GM20431 (cell line): ENCODE data around the gene SERTM1.

Experiments used
- in situ Hi-C: fragments of 300-500 bp; cut with MseI, MboI; formaldehyde crosslinking; loops from one replicate; pipeline ENCODE4 v1.15.0; 2020; ENCODE audit warnings: low sequenced_read_pairs; ENCODE audit not compliant: unreplicated experiment

The SERTM1 gene

GRCh38 chr13:36709136-36709890, 35.5 kb downstream of the SERTM1 start:
- in situ Hi-C loops = no loop called here

DNA sequence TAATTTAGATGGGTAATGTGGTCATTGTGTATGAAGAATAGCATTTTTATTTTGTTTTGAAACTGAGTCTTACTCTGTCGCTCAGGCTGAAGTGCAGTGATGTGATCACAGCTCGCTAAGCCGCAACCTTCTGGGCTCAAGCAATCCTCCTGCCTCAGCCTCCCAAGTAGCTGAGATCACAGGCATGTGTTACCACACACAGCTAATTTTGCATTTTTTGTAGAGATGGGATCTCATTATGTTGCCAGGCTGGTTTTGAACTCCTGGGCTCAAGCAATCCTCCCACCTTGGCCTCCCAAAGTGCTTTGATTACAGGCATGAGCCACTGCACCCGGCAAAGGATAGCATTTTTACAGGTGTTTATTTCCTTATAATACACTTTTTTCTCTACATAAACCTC, 36.6 kb downstream of the SERTM1 start:
- in situ Hi-C loops = no loop called here

DNA sequence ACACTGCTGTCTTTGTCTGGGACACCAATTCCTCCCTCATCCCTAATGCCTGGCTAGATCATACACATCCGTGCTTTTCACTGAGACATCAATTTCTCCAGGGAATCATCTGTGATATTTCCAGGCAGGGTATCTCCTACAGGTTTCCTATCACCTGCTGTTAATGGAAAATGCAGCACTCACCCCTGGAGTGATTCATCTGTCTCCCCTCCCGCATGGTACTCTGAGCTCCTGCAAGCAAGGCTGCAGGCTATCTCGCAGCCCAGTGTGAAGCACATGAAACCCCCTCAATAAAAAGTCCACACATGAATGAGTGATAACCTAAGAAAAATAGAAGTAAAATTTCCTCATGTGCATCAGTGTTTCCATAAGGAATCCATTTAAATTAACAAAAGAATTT, 38.5 kb downstream of the SERTM1 start:
- in situ Hi-C loops = no loop called here

DNA sequence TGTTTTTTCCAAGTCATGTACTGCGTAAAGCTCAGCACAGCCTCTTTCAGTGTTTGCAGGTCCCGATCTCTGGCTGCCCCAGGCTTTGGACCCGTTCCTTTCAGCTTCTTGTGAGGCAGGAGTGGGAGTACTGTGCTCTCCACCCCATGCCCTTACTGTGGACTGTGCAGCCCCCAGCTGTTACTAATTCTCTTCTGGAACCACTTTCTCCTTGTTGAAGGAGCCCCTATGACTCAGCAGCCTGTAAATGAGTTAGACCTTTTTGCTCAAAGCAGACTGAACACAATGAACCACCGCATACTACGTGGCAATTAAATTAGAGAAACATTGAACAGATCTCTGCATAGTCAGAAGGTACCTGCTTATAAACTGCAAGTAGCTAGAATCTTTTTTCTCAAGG, 39.0 kb downstream of the SERTM1 start:
- in situ Hi-C loops = no loop called here

GRCh38 chr13:36713887-36714286, 40.1 kb downstream of the SERTM1 start:
- in situ Hi-C loops = no loop called here

GRCh38 chr13:36715841-36716240, 42.0 kb downstream of the SERTM1 start:
- in situ Hi-C loops = no loop called here

DNA sequence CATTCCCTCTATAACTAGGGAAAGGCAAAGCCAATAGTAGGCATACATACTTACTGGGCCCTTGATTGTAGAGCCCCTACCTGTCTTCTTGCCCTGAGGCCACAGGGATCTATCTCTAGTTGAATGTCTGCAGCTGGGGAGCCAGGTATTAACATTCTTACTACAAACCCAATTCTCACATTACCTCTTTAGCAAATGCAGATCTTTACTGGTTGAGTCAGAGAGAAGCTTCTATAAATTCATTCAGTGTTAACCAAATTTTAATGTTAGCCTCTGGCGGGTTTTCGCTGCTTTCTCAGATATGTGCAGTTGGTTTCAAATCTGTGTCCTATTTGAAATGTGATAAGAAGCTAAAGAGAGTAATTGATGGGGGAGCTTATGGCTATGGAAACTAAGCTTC, 43.2 kb downstream of the SERTM1 start:
- in situ Hi-C loops = no loop called here

DNA sequence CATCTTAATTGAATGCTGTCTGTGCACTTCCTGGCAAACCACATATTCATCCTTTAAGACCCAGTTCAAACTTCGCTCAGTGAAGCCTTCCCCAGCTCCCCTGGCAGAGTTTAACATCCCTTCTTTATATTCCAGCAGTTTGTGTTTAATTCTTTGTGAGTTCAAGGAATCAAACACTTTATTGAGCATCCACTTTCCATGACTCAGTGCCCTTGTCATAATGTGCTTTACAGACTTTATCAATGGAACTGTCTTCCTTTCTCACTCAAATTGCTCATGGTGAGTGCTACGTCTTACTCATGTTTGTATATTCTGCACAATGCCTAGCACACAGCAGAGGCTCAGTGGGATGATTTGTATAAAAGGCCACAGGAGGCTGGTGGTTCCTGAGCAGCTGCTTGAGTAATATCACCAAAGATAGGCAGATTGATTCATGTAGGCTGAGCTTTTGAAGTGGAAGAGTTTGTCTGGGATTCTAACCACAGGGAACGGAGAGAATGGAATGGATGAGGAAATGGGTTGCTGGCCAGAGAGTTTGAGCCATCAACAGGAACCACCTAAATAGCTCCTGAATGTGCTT, 44.2 kb downstream of the SERTM1 start:
- in situ Hi-C loops = no loop called here

DNA sequence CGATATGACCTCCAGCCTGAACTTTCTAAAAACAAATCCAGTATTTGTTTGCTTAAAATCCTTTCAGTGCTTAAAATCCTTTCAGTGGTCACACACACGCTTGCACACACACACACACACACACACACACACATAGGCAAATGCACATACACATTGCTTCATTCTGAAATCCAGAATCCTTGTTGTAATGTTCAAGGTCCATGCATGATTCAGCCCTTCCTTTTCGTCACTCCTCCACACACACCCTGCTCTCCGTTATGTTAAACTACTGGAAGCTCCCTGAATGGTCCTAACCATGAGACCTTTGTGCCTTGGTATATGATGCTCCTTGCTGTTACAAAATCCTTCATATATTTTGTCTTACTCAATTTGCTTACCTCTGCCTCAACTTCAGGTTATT, 44.9 kb downstream of the SERTM1 start:
- in situ Hi-C loops = no loop called here

DNA sequence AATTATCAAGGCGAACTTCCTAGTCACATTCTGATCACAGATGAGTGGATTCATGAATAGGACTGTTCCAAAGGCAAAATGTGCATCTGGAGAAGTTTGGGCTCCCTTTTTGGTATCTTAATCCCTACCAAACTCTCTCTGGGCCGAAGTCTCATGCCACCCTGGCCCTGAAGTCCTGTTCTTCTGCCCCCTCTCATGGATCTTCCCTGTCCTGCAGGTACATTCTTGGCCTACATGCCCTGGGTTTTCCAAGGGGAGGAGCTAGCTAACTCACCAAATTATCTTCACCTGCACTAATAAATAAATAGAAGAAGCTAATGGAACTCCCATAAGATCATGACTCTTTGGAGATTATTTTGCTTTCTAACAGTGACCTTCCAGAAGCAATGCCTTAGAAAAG, 50.3 kb downstream of the SERTM1 start:
- in situ Hi-C loops = no loop called here

DNA sequence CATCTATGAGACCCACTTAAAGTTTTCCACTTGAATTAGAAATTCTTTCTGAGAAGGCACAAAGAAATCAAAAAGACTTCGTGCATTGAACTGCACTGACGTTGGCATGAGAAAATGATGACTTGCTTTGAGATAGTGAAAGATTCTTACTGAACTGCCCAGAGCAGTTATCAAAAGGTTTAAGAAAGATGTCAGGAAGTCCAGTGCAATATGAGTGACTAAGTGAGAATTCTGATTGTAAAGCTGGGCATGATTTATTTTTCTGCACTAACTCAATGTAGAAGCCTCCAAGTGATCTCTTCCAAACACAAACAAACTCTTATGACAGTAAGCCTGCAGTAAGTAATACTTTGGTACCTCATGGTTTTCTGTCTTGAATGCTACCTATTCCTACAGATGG, 52.1 kb downstream of the SERTM1 start:
- in situ Hi-C loops = loop anchor here (25.0 kb wide), 1 partner anchor 439 kb away; the partner anchor contains the start of gene CCDC169

DNA sequence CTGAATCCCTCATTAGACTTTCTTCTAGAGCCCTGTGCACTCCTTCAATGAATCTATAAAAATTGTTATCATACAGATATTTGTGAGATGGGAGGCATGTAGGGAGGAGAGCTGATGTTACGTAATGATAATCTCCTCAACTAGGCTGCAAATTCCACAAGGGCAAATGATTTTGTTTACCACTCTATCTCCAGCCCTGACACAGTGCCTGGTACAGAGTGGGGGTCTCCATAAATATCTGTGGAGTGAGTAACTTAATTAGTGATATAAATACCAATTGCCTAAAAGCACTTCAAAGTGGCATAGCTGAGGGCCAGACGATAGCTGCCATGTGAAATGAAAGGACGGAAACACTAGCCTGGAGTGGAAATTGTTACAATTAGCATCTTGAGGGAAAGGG, 54.2 kb downstream of the SERTM1 start:
- in situ Hi-C loops = loop anchor here (25.0 kb wide), 1 partner anchor 441 kb away; the partner anchor contains the start of gene CCDC169

DNA sequence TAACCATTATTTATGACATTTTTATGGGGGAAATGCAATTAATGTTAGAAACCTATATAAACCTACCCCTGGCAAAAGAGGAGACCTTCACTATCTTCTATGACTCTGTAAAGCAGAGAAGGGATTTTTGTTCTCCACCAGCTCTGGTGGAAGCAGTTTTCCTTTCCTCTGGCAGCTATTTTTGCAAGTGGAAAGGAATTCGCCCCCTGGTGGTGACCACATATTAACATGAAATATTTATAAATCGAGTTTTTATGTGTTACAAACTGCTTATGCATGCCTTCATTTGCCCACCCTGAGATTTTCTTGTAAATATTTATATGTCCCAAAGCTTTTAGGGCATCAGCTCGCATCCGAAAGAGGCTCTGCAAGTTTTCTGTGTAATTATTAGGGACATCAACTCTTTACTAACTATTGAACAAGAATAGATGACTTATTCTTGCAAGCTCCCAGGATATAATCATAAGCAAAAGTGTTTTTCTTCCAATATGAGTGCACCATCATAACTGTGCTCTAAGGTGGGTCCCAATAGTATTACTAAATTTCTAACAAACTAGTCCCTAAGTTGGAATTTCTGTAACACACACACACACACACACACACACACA, 62.4 kb downstream of the SERTM1 start:
- in situ Hi-C loops = loop anchor here (25.0 kb wide), 1 partner anchor 449 kb away; the partner anchor contains the start of gene CCDC169

- in situ Hi-C loops = loop anchor here (25.0 kb wide), 1 partner anchor 450 kb away; the partner anchor contains the start of gene CCDC169
Measured at GRCh38 chr13:36737524-36738083, 63.8 kb downstream of the SERTM1 start.

DNA sequence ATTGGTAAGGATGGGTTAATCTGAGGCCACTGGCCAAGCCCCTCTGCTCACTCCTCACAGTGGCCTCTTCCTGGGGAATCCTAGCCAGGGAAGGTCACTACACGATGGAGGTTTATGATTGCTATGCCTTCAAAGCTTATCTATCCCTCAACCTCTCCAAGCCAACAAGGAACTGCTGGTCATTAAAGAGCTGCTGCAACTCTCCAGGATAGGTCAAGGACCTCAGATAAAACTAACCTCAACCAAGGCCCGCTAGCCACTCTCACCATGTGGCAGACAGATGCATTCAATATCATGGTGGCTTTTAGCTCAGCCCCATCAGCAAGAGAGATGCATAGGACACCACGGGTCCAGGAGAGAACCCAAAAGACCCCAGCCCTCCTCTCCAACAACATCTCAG, 71.6 kb downstream of the SERTM1 start:
- in situ Hi-C loops = loop anchor here (25.0 kb wide), 1 partner anchor 458 kb away; the partner anchor contains the start of gene CCDC169

- in situ Hi-C loops = loop anchor here (25.0 kb wide), 1 partner anchor 459 kb away; the partner anchor contains the start of gene CCDC169
Measured at GRCh38 chr13:36746051-36746450, 72.2 kb downstream of the SERTM1 start.
